CD4-positive, CD25-positive, alpha-beta regulatory T cell (primary cell): ENCODE data around the gene INSYN2B. TPM values are rescaled to one million over a fixed set of nuclear protein-coding genes. Genes with fewer than 3 reads are reported as not detected.

Source experiments
- ATAC-seq, 2 donors: fragments of 150-1000 bp; cut with Tn5 transposase; one replicate each; pipeline ENCODE4 v1.10.0; 2021; ENCODE audit warnings: low read depth in 2 of 2, moderate number of reproducible peaks in 2 of 2, moderate library complexity in 1 of 2
- DNase-seq, 3 donors: peaks; one replicate each; pipeline versions ENCODE4 v3.0.0 to v3.0.0-alpha.2; 2012 to 2022; ENCODE audit warnings: mixed read lengths in 1 of 3
- H3K27ac ChIP-seq: one replicate; pipeline ENCODE4 v1.7.0; 2013; ENCODE audit warnings: mild to moderate bottlenecking, low read length; ENCODE audit not compliant: insufficient read depth, poor library complexity, severe bottlenecking
- H3K27me3 ChIP-seq: one replicate; pipeline ENCODE4 v1.7.0; 2013; ENCODE audit warnings: low read length; ENCODE audit not compliant: control insufficient read depth, insufficient read depth
- H3K36me3 ChIP-seq: one replicate; pipeline ENCODE4 v1.7.0; 2013; ENCODE audit warnings: mild to moderate bottlenecking, low read length, moderate library complexity; ENCODE audit not compliant: control insufficient read depth, insufficient read depth
- H3K4me1 ChIP-seq: 2 replicates; pipeline ENCODE4 v1.7.0; 2013; ENCODE audit warnings: mild to moderate bottlenecking, low read length; ENCODE audit not compliant: insufficient read depth, control insufficient read depth, poor library complexity, severe bottlenecking
- H3K4me3 ChIP-seq: one replicate; pipeline ENCODE4 v1.7.0; 2013; ENCODE audit warnings: low read depth, mild to moderate bottlenecking, low read length, moderate library complexity
- H3K9me3 ChIP-seq, 2 experiments: 1 replicate in 1 of 2; 2 replicates in 1 of 2; pipeline ENCODE4 v1.7.0; 2013; ENCODE audit warnings: low read length in 2 of 2, mild to moderate bottlenecking in 1 of 2, moderate library complexity in 1 of 2; ENCODE audit not compliant: control insufficient read depth in 2 of 2
- H3K27ac Mint-ChIP-seq, 3 donors: one replicate each; pipeline ENCODE4 v1.8.0; 2020 to 2022; ENCODE audit warnings: mild to moderate bottlenecking in 3 of 3, mixed read lengths in 3 of 3, moderate library complexity in 2 of 3
- H3K27me3 Mint-ChIP-seq: one replicate; pipeline ENCODE4 v1.8.0; 2022; ENCODE audit warnings: mild to moderate bottlenecking, mixed read lengths
- H3K36me3 Mint-ChIP-seq: one replicate; pipeline ENCODE4 v1.8.0; 2020; ENCODE audit warnings: mixed read lengths
- H3K4me1 Mint-ChIP-seq, 4 donors: one replicate each; pipeline ENCODE4 v1.8.0; 2020 to 2022; ENCODE audit warnings: mixed read lengths in 4 of 4, mild to moderate bottlenecking in 1 of 4
- H3K4me3 Mint-ChIP-seq, 4 donors: one replicate each; pipeline ENCODE4 v1.8.0; 2020 to 2022; ENCODE audit warnings: mild to moderate bottlenecking in 4 of 4, mixed read lengths in 4 of 4, moderate library complexity in 3 of 4
- H3K9me3 Mint-ChIP-seq, 7 donors: one replicate each; pipeline ENCODE4 v1.8.0; 2020 to 2022; ENCODE audit warnings: mixed read lengths in 7 of 7, mild to moderate bottlenecking in 3 of 7, moderate library complexity in 2 of 7
- polyA plus RNA-seq, 4 donors: library from polyadenylated mRNA; unstranded; fragments of 300-500 nt; fragmentation: Illumina TruSeq; gene quantifications; one replicate each; pipeline ENCODE4 v1.2.3, GENCODE V29; 2021
- total RNA-seq: library from RNA; stranded (reverse); gene quantifications from one replicate; pipeline ENCODE4 v1.2.3, GENCODE V29; 2022

The INSYN2B gene
- total and polyA plus RNA-seq, 5 donors from 2014 or later = 0.07 to 0.25 (median 0.15) TPM; not detected in 2

DNA sequence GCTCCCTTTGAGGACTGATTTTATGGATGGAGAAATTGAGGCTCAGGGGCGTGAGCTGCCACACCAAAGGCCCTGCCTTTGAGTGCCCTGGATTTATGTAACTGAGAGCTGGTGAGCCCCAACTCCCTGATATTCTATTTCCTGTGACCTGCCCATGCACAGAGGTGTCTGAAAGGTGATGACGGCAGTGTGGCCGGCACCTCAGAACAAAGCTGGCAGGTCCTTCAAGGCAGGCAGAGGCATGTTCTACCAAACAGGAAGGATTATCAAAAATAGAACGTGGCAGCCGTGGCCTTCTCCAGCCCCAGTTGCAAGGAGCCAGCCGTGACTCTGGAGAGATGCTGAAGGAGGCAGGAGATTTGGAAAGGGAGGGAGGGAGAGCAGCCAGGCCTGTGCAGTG lies 36.2 kb downstream of the INSYN2B start:
- H3K27ac Mint-ChIP-seq = no peak overlapping the region
- DNase-seq (no peak), ATAC-seq (no peak)
- Histone ChIP-seq H3K4me3 (no peak overlapping the region), H3K4me1 (no peaks in the 10 kb centered on the region), H3K9me3 (no peaks in the 10 kb centered on the region), H3K36me3 (peaks cover 9% of the 10 kb centered on the region), H3K27ac (no peak overlapping the region), H3K27me3 (no peaks in the 10 kb centered on the region)
- H3K27me3 Mint-ChIP-seq = no peaks in the 10 kb centered on the region
- no peaks in the 10 kb centered on the region for H3K9me3 Mint-ChIP-seq
- no peak overlapping the region for H3K4me3 Mint-ChIP-seq
- peaks cover 7 to 26% (median 13%) of the 10 kb centered on the region in 4 donors for H3K4me1 Mint-ChIP-seq
- H3K36me3 Mint-ChIP-seq = peaks cover 11% of the 10 kb centered on the region

DNA sequence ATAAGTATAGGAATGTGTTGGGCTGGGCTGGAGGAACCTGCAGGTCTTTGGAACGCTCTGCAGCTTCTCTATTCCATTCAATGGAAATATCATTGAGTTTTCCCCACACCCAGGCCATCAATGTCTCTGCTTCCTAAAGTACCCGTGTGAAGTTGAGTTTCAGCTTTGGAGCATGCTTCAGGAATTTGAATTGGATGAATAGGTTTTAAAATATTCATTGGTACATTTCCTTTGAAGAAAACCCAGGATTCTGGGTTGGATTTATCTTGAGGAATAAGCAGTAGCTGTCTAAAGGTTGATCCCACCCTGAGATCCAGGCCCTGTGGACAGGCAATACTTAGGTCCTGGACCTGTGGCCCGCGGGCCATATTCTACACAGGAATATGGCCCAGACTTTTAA lies 37.3 kb downstream of the INSYN2B start:
- H3K36me3 Mint-ChIP-seq = peaks cover 13% of the 10 kb centered on the region
- H3K9me3 Mint-ChIP-seq = no peaks in the 10 kb centered on the region
- peaks cover 6 to 25% (median 14%) of the 10 kb centered on the region in 4 donors for H3K4me1 Mint-ChIP-seq
- Histone ChIP-seq H3K27ac (no peak overlapping the region), H3K4me3 (no peak overlapping the region), H3K36me3 (peaks cover 14% of the 10 kb centered on the region), H3K27me3 (no peaks in the 10 kb centered on the region), H3K4me1 (no peaks in the 10 kb centered on the region), H3K9me3 (no peaks in the 10 kb centered on the region)
- DNase-seq = no peak
- H3K27ac Mint-ChIP-seq = peak overlapping the region in 2 of 3 donors; percentile 65 to 72
- H3K4me3 Mint-ChIP-seq = no peak overlapping the region
- no peak for ATAC-seq
- no peaks in the 10 kb centered on the region for H3K27me3 Mint-ChIP-seq

DNA sequence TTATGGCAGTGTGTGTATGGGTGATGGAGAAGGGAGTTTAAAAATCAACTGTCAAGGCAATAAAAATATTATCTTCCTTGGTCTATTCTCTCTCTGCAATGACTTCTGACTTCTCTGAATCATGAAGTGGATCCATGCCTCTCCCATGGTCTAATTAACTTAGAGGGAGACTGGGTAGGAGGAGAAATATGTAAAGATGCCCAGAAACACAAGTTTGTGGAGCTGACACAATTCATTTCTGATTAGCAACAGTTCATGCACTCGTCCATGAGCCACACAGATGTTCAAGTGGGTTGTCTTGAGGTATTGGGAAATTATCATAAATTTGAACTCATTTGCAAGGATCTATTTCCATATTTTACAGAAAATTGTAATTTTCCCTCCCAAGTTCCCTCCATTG lies 38.1 kb downstream of the INSYN2B start:
- Histone ChIP-seq H3K27me3 (no peaks in the 10 kb centered on the region), H3K36me3 (peaks cover 12% of the 10 kb centered on the region), H3K9me3 (no peaks in the 10 kb centered on the region), H3K4me3 (no peak overlapping the region), H3K4me1 (no peaks in the 10 kb centered on the region), H3K27ac (no peak overlapping the region)
- DNase-seq = no peak
- Mint-ChIP-seq H3K4me1 (peaks cover 3 to 27% (median 16%) of the 10 kb centered on the region in 4 donors), H3K27me3 (no peaks in the 10 kb centered on the region), H3K36me3 (peaks cover 16% of the 10 kb centered on the region), H3K9me3 (no peaks in the 10 kb centered on the region), H3K27ac (peak overlapping the region in 2 of 3 donors; percentile 31 to 65), H3K4me3 (peak overlapping the region in 1 of 4 donors; percentile 27)
- ATAC-seq = no peak

DNA sequence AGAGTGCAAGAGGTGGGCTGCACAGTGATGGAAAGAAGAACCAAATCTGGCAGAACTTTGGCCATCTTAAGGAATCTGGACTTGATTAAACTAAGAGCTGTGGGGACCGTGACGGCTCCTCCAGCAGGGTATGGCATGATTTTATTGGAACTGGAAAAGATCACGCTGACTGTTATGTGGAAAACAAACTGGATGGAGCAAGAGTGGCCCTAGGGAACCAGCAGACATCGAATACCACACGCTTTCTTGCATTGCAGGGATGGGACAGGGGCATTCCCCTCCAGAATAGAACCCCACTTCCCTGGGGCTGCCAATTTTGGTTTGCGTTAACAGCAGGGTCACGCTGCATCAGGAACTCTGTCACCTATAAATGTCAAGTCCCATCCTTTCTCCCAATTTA lies 38.8 kb downstream of the INSYN2B start:
- no peak for ATAC-seq
- Histone ChIP-seq H3K4me1 (no peaks in the 10 kb centered on the region), H3K36me3 (peaks cover 12% of the 10 kb centered on the region), H3K4me3 (no peak overlapping the region), H3K27me3 (no peaks in the 10 kb centered on the region), H3K9me3 (no peaks in the 10 kb centered on the region), H3K27ac (no peak overlapping the region)
- no peak for DNase-seq
- peaks cover 4 to 26% (median 17%) of the 10 kb centered on the region in 4 donors for H3K4me1 Mint-ChIP-seq
- H3K4me3 Mint-ChIP-seq = no peak overlapping the region
- H3K27ac Mint-ChIP-seq = peak overlapping the region in 2 of 3 donors; percentile 62 to 67
- H3K27me3 Mint-ChIP-seq = no peaks in the 10 kb centered on the region
- peaks cover 16% of the 10 kb centered on the region for H3K36me3 Mint-ChIP-seq
- no peaks in the 10 kb centered on the region for H3K9me3 Mint-ChIP-seq

DNA sequence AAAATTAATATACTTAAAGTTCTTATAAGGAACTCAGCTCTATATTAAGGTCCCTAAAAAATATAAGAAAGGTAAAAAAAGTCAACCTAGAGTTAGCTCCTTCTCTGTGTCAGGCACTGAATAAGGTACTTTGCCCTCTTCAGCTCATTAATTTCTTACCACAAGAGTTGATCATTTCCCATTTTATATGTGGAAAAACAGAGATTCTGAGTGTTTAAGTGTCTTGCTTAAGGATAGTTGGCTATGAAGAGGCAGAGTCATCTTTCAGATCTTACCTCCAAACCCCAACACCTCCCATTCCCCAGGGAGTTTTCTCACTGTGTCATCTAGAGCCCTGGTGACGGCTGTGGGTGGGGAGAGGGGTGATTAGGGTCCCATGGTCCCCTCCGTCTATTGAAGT lies 40.6 kb downstream of the INSYN2B start:
- H3K4me3 Mint-ChIP-seq = no peak overlapping the region
- Histone ChIP-seq H3K27me3 (no peaks in the 10 kb centered on the region), H3K27ac (no peak overlapping the region), H3K4me1 (peaks cover 12% of the 10 kb centered on the region), H3K9me3 (no peaks in the 10 kb centered on the region), H3K4me3 (no peak overlapping the region), H3K36me3 (peaks cover 8% of the 10 kb centered on the region)
- H3K27ac Mint-ChIP-seq = peak overlapping the region in 1 of 3 donors; percentile 78
- DNase-seq = no peak
- H3K9me3 Mint-ChIP-seq = no peaks in the 10 kb centered on the region
- no peak for ATAC-seq
- peaks cover 19 to 39% (median 28%) of the 10 kb centered on the region in 4 donors for H3K4me1 Mint-ChIP-seq
- peaks cover 13% of the 10 kb centered on the region for H3K36me3 Mint-ChIP-seq
- no peaks in the 10 kb centered on the region for H3K27me3 Mint-ChIP-seq

DNA sequence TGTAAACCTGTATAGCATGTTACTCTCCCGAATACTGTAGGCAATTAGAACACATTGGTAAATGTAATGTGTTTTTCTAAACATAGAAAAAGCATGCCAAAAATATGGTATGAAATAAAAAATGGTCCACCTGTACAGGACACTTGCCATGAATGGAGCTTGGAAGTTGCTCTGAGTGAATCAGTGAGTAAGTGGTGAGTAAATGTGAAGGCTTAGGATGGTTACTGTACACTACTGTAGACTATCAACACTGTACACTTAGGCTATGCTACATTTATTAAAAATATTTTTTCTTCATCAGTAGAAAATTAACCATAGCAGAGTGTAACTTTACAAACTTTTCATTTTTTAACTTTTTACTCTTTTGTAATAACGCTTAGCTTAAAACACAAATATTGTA lies 41.9 kb downstream of the INSYN2B start:
- Histone ChIP-seq H3K27ac (no peak overlapping the region), H3K36me3 (peaks cover 16% of the 10 kb centered on the region), H3K4me3 (no peak overlapping the region), H3K9me3 (no peaks in the 10 kb centered on the region), H3K27me3 (no peaks in the 10 kb centered on the region), H3K4me1 (peaks cover 16% of the 10 kb centered on the region)
- Mint-ChIP-seq H3K27me3 (no peaks in the 10 kb centered on the region), H3K36me3 (peaks cover 12% of the 10 kb centered on the region), H3K4me3 (no peak overlapping the region), H3K9me3 (no peaks in the 10 kb centered on the region), H3K4me1 (peaks cover 26 to 49% (median 39%) of the 10 kb centered on the region in 4 donors), H3K27ac (no peak overlapping the region)
- ATAC-seq = no peak
- DNase-seq = no peak

DNA sequence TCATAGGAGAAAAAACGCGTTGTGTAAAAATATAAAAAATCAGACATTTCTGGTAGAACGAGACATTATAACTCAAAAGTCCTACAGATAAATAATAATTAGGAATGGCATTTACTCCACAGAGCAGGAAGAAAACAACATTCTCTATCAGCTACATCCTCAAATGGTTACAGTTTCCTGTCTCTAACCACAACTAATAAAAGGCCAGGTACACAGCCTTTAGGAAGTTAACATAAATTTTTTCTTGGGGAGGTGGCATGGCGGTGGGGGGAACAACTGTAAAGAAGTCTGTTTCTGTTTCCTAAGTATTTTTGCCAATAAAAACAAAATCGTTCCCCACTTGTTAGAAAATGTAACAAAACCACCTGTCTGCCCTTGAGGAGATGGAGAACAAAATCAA lies 44.5 kb downstream of the INSYN2B start:
- Histone ChIP-seq H3K9me3 (no peaks in the 10 kb centered on the region), H3K36me3 (peaks cover 29% of the 10 kb centered on the region), H3K27ac (no peak overlapping the region), H3K4me3 (no peak overlapping the region), H3K4me1 (peaks cover 16% of the 10 kb centered on the region), H3K27me3 (no peaks in the 10 kb centered on the region)
- Mint-ChIP-seq H3K4me1 (peaks cover 27 to 58% (median 50%) of the 10 kb centered on the region in 4 donors), H3K9me3 (no peaks in the 10 kb centered on the region), H3K4me3 (peak overlapping the region in 1 of 4 donors; percentile 29), H3K36me3 (peaks cover 26% of the 10 kb centered on the region), H3K27ac (peak overlapping the region in 1 of 3 donors; percentile 18), H3K27me3 (no peaks in the 10 kb centered on the region)
- ATAC-seq (no peak), DNase-seq (peak in 1 of 3 donors; percentile 5)

DNA sequence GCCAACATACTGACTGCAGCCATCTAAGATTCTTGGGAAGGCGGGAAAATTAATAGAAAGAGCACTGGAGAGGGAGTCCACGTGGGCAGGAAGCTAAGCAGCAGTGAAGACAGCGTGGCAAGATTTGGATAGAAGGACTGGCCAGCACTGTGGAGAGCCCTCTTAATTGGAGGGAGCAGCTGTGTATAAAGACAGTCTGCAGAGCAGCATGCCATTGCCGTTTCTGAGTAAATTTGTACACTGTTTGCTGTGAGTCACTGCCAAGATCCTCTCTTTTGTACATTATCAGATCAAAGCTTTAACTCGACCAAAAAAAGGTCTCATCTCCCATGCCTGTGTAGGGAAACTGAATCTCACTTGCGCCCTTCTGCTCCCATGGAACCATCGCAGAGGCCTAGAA lies 45.3 kb downstream of the INSYN2B start:
- H3K4me3 Mint-ChIP-seq = peak overlapping the region in 1 of 4 donors; percentile 4
- H3K27me3 Mint-ChIP-seq = no peaks in the 10 kb centered on the region
- peaks cover 33% of the 10 kb centered on the region for H3K36me3 Mint-ChIP-seq
- DNase-seq = no peak
- peaks cover 16% of the 10 kb centered on the region for H3K4me1 ChIP-seq
- H3K27ac Mint-ChIP-seq = peak overlapping the region; percentile 9 to 62 (median 38)
- H3K4me1 Mint-ChIP-seq = peaks cover 27 to 61% (median 52%) of the 10 kb centered on the region in 4 donors
- no peak overlapping the region for H3K27ac ChIP-seq
- H3K9me3 ChIP-seq = no peaks in the 10 kb centered on the region
- no peaks in the 10 kb centered on the region for H3K27me3 ChIP-seq
- no peak for ATAC-seq
- peaks cover 31% of the 10 kb centered on the region for H3K36me3 ChIP-seq
- H3K9me3 Mint-ChIP-seq = no peaks in the 10 kb centered on the region
- no peak overlapping the region for H3K4me3 ChIP-seq
